Esophagus muscularis mucosa (tissue), 4 donors: ENCODE data around the gene ANKRD27. TPM values are rescaled to one million over a fixed set of nuclear protein-coding genes. Genes with fewer than 3 reads are reported as not detected.

ENCODE experiments used
- DNase-seq: peaks from one replicate; pipeline ENCODE4 v3.0.0-alpha.2; 2017; ENCODE audit errors: extremely low spot score
- H3K27ac ChIP-seq, 4 donors: fragments of 200-600 bp; sonication (generic); replicated peaks in 1 of 4; 1 replicate in 3 of 4; 2 replicates in 1 of 4; pipeline ENCODE4 v1.5.1; 2016 to 2019; ENCODE audit warnings: mild to moderate bottlenecking in 1 of 4
- H3K27me3 ChIP-seq, 4 donors: fragments of 200-600 bp; sonication (generic); one replicate each; pipeline versions ENCODE4 v1.5.1 to v1.6.0; 2016 to 2019
- H3K36me3 ChIP-seq, 4 donors: fragments of 200-600 bp; sonication (generic); one replicate each; pipeline ENCODE4 v1.5.1; 2016 to 2019
- H3K4me1 ChIP-seq, 4 donors: fragments of 200-600 bp; sonication (generic); one replicate each; pipeline ENCODE4 v1.5.1; 2016 to 2019
- H3K4me3 ChIP-seq, 4 donors: fragments of 200-600 bp; sonication (generic); 1 replicate in 2 of 4; 2 replicates in 2 of 4; pipeline ENCODE4 v1.5.1; 2016 to 2019; ENCODE audit warnings: mild to moderate bottlenecking in 4 of 4, moderate library complexity in 1 of 4
- H3K9me3 ChIP-seq, 4 donors: fragments of 200-600 bp; sonication (generic); 1 replicate in 3 of 4; 2 replicates in 1 of 4; pipeline ENCODE4 v1.5.1; 2016 to 2019
- CTCF ChIP-seq, 3 experiments: fragments of 200-600 bp in 2 of 3; fragments of 450-650 bp in 1 of 3; sonication (generic) in 2 of 3; IDR thresholded peaks; one replicate each; pipeline ENCODE4 v1.5.1; 2017 to 2019; ENCODE audit warnings: antibody characterized with exemption in 3 of 3, mild to moderate bottlenecking in 2 of 3, moderate library complexity in 1 of 3
- EP300 ChIP-seq: sonication (generic); formaldehyde crosslinking; IDR thresholded peaks from one replicate; pipeline ENCODE4 v1.6.1; 2017; ENCODE audit warnings: antibody characterized with exemption
- POLR2A ChIP-seq: fragments of 450-650 bp; IDR thresholded peaks from one replicate; pipeline ENCODE4 v1.6.1; 2017; ENCODE audit warnings: antibody characterized with exemption, moderate library complexity, mild to moderate bottlenecking, low read depth
- POLR2AphosphoS5 ChIP-seq, 2 donors: sonication (generic); formaldehyde crosslinking; IDR thresholded peaks; one replicate each; pipeline ENCODE4 v1.6.1; 2017; ENCODE audit warnings: antibody characterized with exemption in 2 of 2
- WGBS: methylation state at CpG from one replicate; pipeline ENCODE4 v1.1.5; 2018; 5-methylcytosine and 5-hydroxymethylcytosine counted together
- intact Hi-C: fragments of 100-400 bp; cut with DNase I; formaldehyde crosslinking; loops from one replicate; pipeline ENCODE4 v1.15.1; 2023
- total RNA-seq, 4 donors: library from RNA; depleted of rRNA; stranded (reverse); fragments of >200 nt; gene quantifications; one replicate each; pipeline versions ENCODE4 v1.1.0 to v1.2.1, GENCODE V29; 2016

The ANKRD27 gene
- total RNA-seq, 4 donors from 2014 or later, result 43.2 to 58.1 (median 46.8) TPM

- no peak overlapping the region for H3K4me3 ChIP-seq
- H3K27ac ChIP-seq, result no peak overlapping the region
- no peaks in the 10 kb centered on the region for H3K27me3 ChIP-seq
- H3K9me3 ChIP-seq, result no peaks in the 10 kb centered on the region
- H3K4me1 ChIP-seq, result peaks cover 5 to 18% (median 16%) of the 10 kb centered on the region in 4 donors
- 97% methylated on average over 2 of the region's 4 CpGs for whole genome bisulfite sequencing
- peaks cover 0 to 4% (median 0%) of the 10 kb centered on the region in 4 donors for H3K36me3 ChIP-seq
- intact Hi-C loops, result no loop called here
- DNase-seq, result no peak
- TF ChIP-seq POLR2A (no peak), POLR2AphosphoS5 (IDR thresholded peaks at IDR 0.05) (no peak), CTCF (IDR thresholded peaks at IDR 0.05) (no peak)
Measured at GRCh38 chr19:32687681-32688080, 12.7 kb upstream of the ANKRD27 start.

- 86% methylated on average over 6 of the region's 6 CpGs for WGBS
- Histone ChIP-seq H3K27ac (no peak overlapping the region), H3K4me3 (no peak overlapping the region), H3K4me1 (peaks cover 5 to 13% (median 12%) of the 10 kb centered on the region in 4 donors), H3K27me3 (no peaks in the 10 kb centered on the region), H3K36me3 (peaks cover 0 to 4% (median 0%) of the 10 kb centered on the region in 4 donors), H3K9me3 (no peaks in the 10 kb centered on the region)
- TF ChIP-seq CTCF (IDR thresholded peaks at IDR 0.05) (no peak), EP300 (no peak), POLR2A (no peak), POLR2AphosphoS5 (IDR thresholded peaks at IDR 0.05) (no peak)
- DNase-seq, result no peak
- intact Hi-C loops, result no loop called here
Measured at GRCh38 chr19:32686847-32687475, 12.0 kb upstream of the ANKRD27 start.

GRCh38 chr19:32682317-32682716 is 7.3 kb upstream of the ANKRD27 start:
- Histone ChIP-seq H3K27me3 (no peaks in the 10 kb centered on the region), H3K27ac (no peak overlapping the region), H3K4me1 (peaks cover under 1 to 5% (median 4%) of the 10 kb centered on the region in 4 donors), H3K9me3 (no peaks in the 10 kb centered on the region), H3K36me3 (peaks cover 0 to 4% (median 0%) of the 10 kb centered on the region in 4 donors), H3K4me3 (no peak overlapping the region)
- DNase-seq, result no peak
- intact Hi-C loops, result no loop called here
- no peak for TF ChIP-seq EP300
- TF ChIP-seq POLR2AphosphoS5 (IDR thresholded peaks at IDR 0.05), result no peak
- TF ChIP-seq CTCF (IDR thresholded peaks at IDR 0.05), result no peak
- TF ChIP-seq POLR2A, result no peak
- 93% methylated on average over 4 of the region's 4 CpGs for WGBS

GRCh38 chr19:32680986-32681385 is 6.0 kb upstream of the ANKRD27 start:
- no peaks in the 10 kb centered on the region for H3K36me3 ChIP-seq
- peaks cover 0 to 9% (median 0%) of the 10 kb centered on the region in 4 donors for H3K27me3 ChIP-seq
- intact Hi-C loops, result no loop called here
- no peak overlapping the region for H3K27ac ChIP-seq
- WGBS, result 82% methylated on average over 2 of the region's 2 CpGs
- peaks cover 13 to 19% (median 17%) of the 10 kb centered on the region in 4 donors for H3K4me1 ChIP-seq
- TF ChIP-seq POLR2AphosphoS5 (IDR thresholded peaks at IDR 0.05) (no peak), EP300 (no peak), POLR2A (no peak), CTCF (IDR thresholded peaks at IDR 0.05) (no peak)
- DNase-seq, result no peak
- H3K9me3 ChIP-seq, result no peaks in the 10 kb centered on the region
- no peak overlapping the region for H3K4me3 ChIP-seq
